HUES6 (cell line): ENCODE data around the gene BMF.
"Not testable (repeated sequence)": the region's sequence is repeated elsewhere in the genome, so short reads cannot be mapped to it uniquely, and the experiment has no call there.

Source experiments
- H3K27ac ChIP-seq: 2 replicates; pipeline ENCODE4 v1.7.0; 2013; ENCODE audit warnings: low read depth, mild to moderate bottlenecking, low read length, inconsistent platforms
- H3K27me3 ChIP-seq: 2 replicates; pipeline ENCODE4 v1.6.1; 2013; ENCODE audit warnings: low read length; ENCODE audit not compliant: control insufficient read depth, insufficient read depth
- H3K36me3 ChIP-seq: 2 replicates; pipeline ENCODE4 v1.6.1; 2013; ENCODE audit warnings: low read length; ENCODE audit not compliant: control insufficient read depth, insufficient read depth
- H3K4me1 ChIP-seq: 2 replicates; pipeline ENCODE4 v1.6.1; 2013; ENCODE audit warnings: low read length; ENCODE audit not compliant: control insufficient read depth, insufficient read depth
- H3K4me3 ChIP-seq: 2 replicates; pipeline ENCODE4 v1.5.1; 2013; ENCODE audit warnings: low read depth, low read length
- H3K9ac ChIP-seq: one replicate; pipeline ENCODE4 v1.6.1; 2013; ENCODE audit warnings: mild to moderate bottlenecking, low read length
- H3K9me3 ChIP-seq: 2 replicates; pipeline ENCODE4 v1.6.1; 2013; ENCODE audit warnings: low read depth, low read length; ENCODE audit not compliant: control insufficient read depth, insufficient read depth

BMF gene

GRCh38 chr15:40108855-40109735, at the start of gene BMF:
TSS of gene BMF (minus strand) at chr15:40108879. CDS start at chr15:40106086, 2,793 bp downstream.
- peaks cover 51% of the 10 kb centered on the region for H3K4me1 ChIP-seq
- H3K4me3 ChIP-seq: peak within 1 kb of the TSS; percentile 78
- peak within 1 kb of the TSS; percentile 65 for H3K9ac ChIP-seq
- no peaks in the 10 kb centered on the region for H3K9me3 ChIP-seq
- no peaks in the 10 kb centered on the region for H3K36me3 ChIP-seq
- H3K27ac ChIP-seq: no peak within 1 kb of the TSS
- no peaks in the 10 kb centered on the region for H3K27me3 ChIP-seq

DNA sequence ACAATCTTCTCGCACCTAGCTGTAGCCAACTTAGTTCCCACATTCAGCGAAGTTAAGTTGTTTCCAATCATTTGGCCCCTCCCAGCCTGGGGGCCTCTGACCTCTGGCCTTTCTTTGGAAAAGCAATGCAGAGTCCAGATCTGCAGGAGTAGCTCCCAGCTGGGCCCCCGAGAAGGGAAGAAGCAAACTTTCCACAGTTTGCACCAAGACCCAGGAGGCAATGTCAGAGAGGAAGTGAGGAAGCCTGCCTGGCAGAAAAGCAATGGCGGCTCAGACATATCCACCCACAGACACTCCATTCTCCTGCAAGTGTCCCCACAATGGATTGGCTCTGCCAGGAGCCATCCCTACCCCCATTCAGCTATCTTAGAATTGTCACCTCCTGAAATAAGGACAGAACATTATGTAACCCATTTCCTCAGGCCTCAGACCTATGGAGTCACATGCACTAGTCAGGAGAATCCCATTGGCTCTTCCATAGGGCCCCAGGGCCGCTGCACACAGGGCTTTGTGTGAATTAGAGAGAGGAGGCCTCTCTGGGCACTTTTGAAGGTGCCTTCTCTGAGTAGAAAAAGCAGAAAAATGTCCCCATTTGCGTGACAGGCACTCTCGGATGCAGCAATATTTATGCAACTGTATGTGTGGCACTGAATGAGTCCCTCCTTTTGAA, 49.2 kb upstream of the BMF start:
- Histone ChIP-seq H3K9me3 (no peaks in the 10 kb centered on the region), H3K9ac (no peak overlapping the region), H3K4me1 (peaks cover 45% of the 10 kb centered on the region), H3K36me3 (peaks cover 4% of the 10 kb centered on the region; the same call in 1 of the 2 replicates), H3K27me3 (no peaks in the 10 kb centered on the region), H3K27ac (no peak overlapping the region), H3K4me3 (no peak overlapping the region)

DNA sequence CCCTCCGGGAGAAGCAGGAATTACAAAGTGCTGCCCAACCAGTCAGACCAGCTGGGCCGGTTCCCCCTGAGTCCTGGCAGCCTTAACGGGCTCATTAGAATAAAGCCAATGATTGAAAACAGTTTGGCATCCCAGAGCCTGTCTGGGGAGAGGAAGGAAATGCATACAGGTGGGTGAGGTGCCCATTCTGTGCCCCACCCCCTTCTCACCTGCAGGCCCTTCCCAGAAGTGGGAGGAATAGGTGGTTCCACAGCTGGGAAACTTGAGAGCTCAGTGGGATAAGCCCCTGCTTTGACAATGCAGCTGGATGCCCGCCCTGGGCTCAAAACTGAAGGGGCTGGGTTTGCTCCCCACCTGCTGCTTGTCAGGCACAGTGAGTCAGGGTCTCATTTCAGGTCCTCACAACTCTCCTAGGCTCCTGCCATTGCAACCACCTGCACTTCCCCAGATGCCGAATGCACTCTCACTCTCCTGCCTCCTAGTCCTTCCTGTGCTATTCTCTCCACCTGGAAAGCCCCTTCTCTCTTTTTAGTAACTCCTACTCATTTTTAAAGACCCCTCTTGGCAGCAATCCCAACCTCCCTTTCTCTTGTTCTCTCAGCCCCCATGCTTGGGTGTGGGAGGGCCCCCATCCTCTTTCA, 46.7 kb upstream of the BMF start:
- no peaks in the 10 kb centered on the region for H3K9me3 ChIP-seq
- H3K27ac ChIP-seq: peak overlapping the region; percentile 45; the same call in 1 of the 2 replicates
- H3K9ac ChIP-seq: peak overlapping the region; percentile 27
- no peaks in the 10 kb centered on the region for H3K27me3 ChIP-seq
- no peaks in the 10 kb centered on the region for H3K36me3 ChIP-seq
- peak overlapping the region; percentile 15; the same call in 1 of the 2 replicates for H3K4me3 ChIP-seq
- peaks cover 34% of the 10 kb centered on the region for H3K4me1 ChIP-seq

- not testable (repeated sequence) for H3K9ac ChIP-seq
These were observed 46.1 kb upstream of the BMF start for GRCh38 chr15:40154821-40155220.

GRCh38 chr15:40151991-40152390, 43.3 kb upstream of the BMF start:
- 0 out of 2 replicates have a peak, but pooled peaks cover 3% of the 10 kb centered on the region for H3K9me3 ChIP-seq
- peaks cover 23% of the 10 kb centered on the region for H3K4me1 ChIP-seq
- no peaks in the 10 kb centered on the region for H3K36me3 ChIP-seq
- H3K4me3 ChIP-seq: no peak overlapping the region
- no peak overlapping the region for H3K9ac ChIP-seq
- no peaks in the 10 kb centered on the region for H3K27me3 ChIP-seq
- no peak overlapping the region for H3K27ac ChIP-seq

More at GRCh38 chr15:40154821-40155220, 46.1 kb upstream of the BMF start:
- H3K9me3 ChIP-seq, H3K27me3 ChIP-seq, H3K36me3 ChIP-seq: not testable (repeated sequence)
- 0 out of 2 replicates have a peak overlapping the region, but pooled peaks have one; percentile 15 for H3K4me3 ChIP-seq
- H3K4me1 ChIP-seq: peaks cover 32% of the 10 kb centered on the region
- peak overlapping the region; percentile 39; the same call in 1 of the 2 replicates for H3K27ac ChIP-seq

DNA sequence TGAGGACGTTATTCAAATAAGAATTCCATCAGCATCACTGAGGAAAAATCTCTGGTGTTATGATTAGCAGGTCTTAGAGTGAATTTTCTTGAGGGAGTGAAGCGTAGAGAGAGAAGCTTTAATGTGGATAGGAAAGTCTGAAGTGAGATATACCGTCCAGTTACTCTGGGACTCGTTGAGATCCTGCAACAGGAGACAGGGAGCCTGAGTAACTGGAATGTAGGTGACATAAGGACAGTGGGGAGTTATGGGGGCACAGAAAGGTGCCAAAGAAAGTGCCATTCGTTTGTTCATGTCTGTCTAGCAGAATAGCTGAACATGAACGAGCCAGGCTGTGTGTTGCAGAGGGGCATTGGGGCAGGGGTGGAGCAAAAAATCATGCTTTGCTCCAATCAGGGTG, 42.8 kb upstream of the BMF start:
- H3K9me3 ChIP-seq: 0 out of 2 replicates have a peak, but pooled peaks cover 3% of the 10 kb centered on the region
- no peak overlapping the region for H3K27ac ChIP-seq
- peaks cover 19% of the 10 kb centered on the region for H3K4me1 ChIP-seq
- H3K27me3 ChIP-seq: no peaks in the 10 kb centered on the region
- no peak overlapping the region for H3K4me3 ChIP-seq
- H3K36me3 ChIP-seq: no peaks in the 10 kb centered on the region
- no peak overlapping the region for H3K9ac ChIP-seq

GRCh38 chr15:40150163-40150925, 41.7 kb upstream of the BMF start:
- peaks cover 13% of the 10 kb centered on the region for H3K4me1 ChIP-seq
- H3K4me3 ChIP-seq: no peak overlapping the region
- H3K36me3 ChIP-seq: no peaks in the 10 kb centered on the region
- H3K9me3 ChIP-seq: 0 out of 2 replicates have a peak, but pooled peaks cover 3% of the 10 kb centered on the region
- no peak overlapping the region for H3K27ac ChIP-seq
- no peaks in the 10 kb centered on the region for H3K27me3 ChIP-seq
- H3K9ac ChIP-seq: no peak overlapping the region

GRCh38 chr15:40149339-40149738, 40.7 kb upstream of the BMF start:
- H3K27ac ChIP-seq: no peak overlapping the region
- peaks cover 8% of the 10 kb centered on the region for H3K4me1 ChIP-seq
- H3K27me3 ChIP-seq: no peaks in the 10 kb centered on the region
- H3K9me3 ChIP-seq: 0 out of 2 replicates have a peak, but pooled peaks cover 3% of the 10 kb centered on the region
- no peaks in the 10 kb centered on the region for H3K36me3 ChIP-seq
- no peak overlapping the region for H3K9ac ChIP-seq
- no peak overlapping the region for H3K4me3 ChIP-seq

DNA sequence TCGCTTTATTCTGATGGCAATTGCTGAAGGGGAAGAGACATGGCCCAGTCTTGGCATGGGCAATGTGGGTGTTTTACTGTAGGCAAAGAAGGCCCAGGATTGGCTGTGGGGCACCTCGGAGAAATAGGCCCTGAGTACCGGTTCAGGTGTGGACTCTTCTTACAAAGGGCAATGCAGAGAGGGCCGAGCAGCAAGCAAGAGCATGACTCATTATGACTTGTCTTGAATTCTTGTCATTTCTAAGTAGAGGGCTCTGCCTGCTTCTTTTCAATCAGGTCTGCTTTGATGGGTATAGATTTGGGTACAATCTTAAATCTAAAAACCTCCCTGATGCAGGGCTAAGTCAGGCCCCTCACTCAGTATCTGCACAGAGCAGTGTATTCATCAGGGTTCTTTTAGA, 37.4 kb upstream of the BMF start:
- H3K27ac ChIP-seq: no peak overlapping the region
- H3K9ac ChIP-seq: no peak overlapping the region
- peaks cover 6% of the 10 kb centered on the region; the same call in 1 of the 2 replicates for H3K4me1 ChIP-seq
- H3K36me3 ChIP-seq: no peaks in the 10 kb centered on the region
- 0 out of 2 replicates have a peak, but pooled peaks cover 3% of the 10 kb centered on the region for H3K9me3 ChIP-seq
- no peak overlapping the region for H3K4me3 ChIP-seq
- no peaks in the 10 kb centered on the region for H3K27me3 ChIP-seq

GRCh38 chr15:40142428-40142827, 33.7 kb upstream of the BMF start:
- Histone ChIP-seq H3K9me3 (no peaks in the 10 kb centered on the region), H3K9ac (no peak overlapping the region), H3K27me3 (no peaks in the 10 kb centered on the region), H3K27ac (no peak overlapping the region), H3K4me3 (no peak overlapping the region), H3K36me3 (no peaks in the 10 kb centered on the region), H3K4me1 (peaks cover 6% of the 10 kb centered on the region; the same call in 1 of the 2 replicates)
